WTC11 (cell line): ENCODE measurements around the gene ELP4. TPM values are rescaled to one million over a fixed set of nuclear protein-coding genes. Genes with fewer than 3 reads are reported as not detected.

Experiments used
- ATAC-seq: fragments of 200-7000 bp; cut with Tn5 transposase; 2 replicates; pipeline ENCODE4 v1.10.0; 2021; ENCODE audit warnings: mild to moderate bottlenecking, moderate library complexity
- CTCF ChIA-PET: fragments of 300-600 bp; sonication (Branson Sonifier 250); formaldehyde crosslinking; loops from one replicate; lab custom pipeline; 2021; ENCODE audit warnings: antibody characterized with exemption; lab: Charles Lee
- POLR2A ChIA-PET: fragments of 350-600 bp; sonication (Branson Sonifier 250); formaldehyde crosslinking; loops from one replicate; lab custom pipeline; 2021; ENCODE audit warnings: antibody characterized with exemption; lab: Charles Lee
- DNase-seq: peaks from one replicate; pipeline ENCODE4 v3.0.0; 2021; ENCODE audit warnings: low spot score
- H3K27ac Mint-ChIP-seq: 2 replicates; pipeline ENCODE4 v1.8.0; 2021; ENCODE audit warnings: mixed read lengths
- H3K27me3 Mint-ChIP-seq: 2 replicates; pipeline ENCODE4 v1.8.0; 2021; ENCODE audit warnings: low read depth, mild to moderate bottlenecking, moderate library complexity, mixed read lengths
- H3K36me3 Mint-ChIP-seq: 2 replicates; pipeline ENCODE4 v1.8.0; 2021; ENCODE audit warnings: mixed read lengths
- H3K4me1 Mint-ChIP-seq: 2 replicates; pipeline ENCODE4 v1.8.0; 2022; ENCODE audit warnings: mixed read lengths
- H3K4me3 Mint-ChIP-seq: 2 replicates; pipeline ENCODE4 v1.8.0; 2021; ENCODE audit warnings: mild to moderate bottlenecking, moderate library complexity, mixed read lengths
- H3K9me3 Mint-ChIP-seq: 2 replicates; pipeline ENCODE4 v1.8.0; 2021; ENCODE audit warnings: mixed read lengths
- CREM ChIP-seq: sonication (generic); formaldehyde crosslinking; IDR thresholded peaks from 2 replicates; pipeline ENCODE4 v1.8.1; 2022; ENCODE audit warnings: mild to moderate bottlenecking, missing genetic modification reagents, moderate library complexity
- GABPB1 ChIP-seq: sonication (generic); formaldehyde crosslinking; IDR thresholded peaks from 2 replicates; pipeline ENCODE4 v1.8.1; 2023; ENCODE audit warnings: mild to moderate bottlenecking, missing genetic modification reagents
- GTF2I ChIP-seq: fragments of 250-450 bp; sonication (Bioruptor Pico); conservative IDR thresholded peaks from 2 replicates; pipeline ENCODE4 v1.4.0; 2021; ENCODE audit warnings: mild to moderate bottlenecking
- MXD4 ChIP-seq: fragments of 250-450 bp; sonication (Bioruptor Pico); IDR thresholded peaks from 2 replicates; pipeline ENCODE4 v1.8.0; 2021; ENCODE audit warnings: mild to moderate bottlenecking, moderate library complexity, borderline replicate concordance
- NFE2L1 ChIP-seq: sonication (generic); formaldehyde crosslinking; IDR thresholded peaks from 2 replicates; pipeline ENCODE4 v1.8.1; 2023; ENCODE audit warnings: missing genetic modification reagents
- NR3C1 ChIP-seq: sonication (generic); formaldehyde crosslinking; conservative IDR thresholded peaks from 2 replicates; pipeline ENCODE4 v1.8.1; 2023; ENCODE audit warnings: low read depth, mild to moderate bottlenecking, missing genetic modification reagents
- PRRX2 ChIP-seq: fragments of 250-450 bp; sonication (Bioruptor Pico); IDR thresholded peaks from 2 replicates; pipeline ENCODE4 v1.8.0; 2021; ENCODE audit warnings: mild to moderate bottlenecking
- TEAD4 ChIP-seq: sonication (generic); formaldehyde crosslinking; IDR thresholded peaks from 2 replicates; pipeline ENCODE4 v1.8.0; 2022; ENCODE audit warnings: mild to moderate bottlenecking, missing genetic modification reagents
- ZNF121 ChIP-seq: sonication (generic); formaldehyde crosslinking; IDR thresholded peaks from 2 replicates; pipeline ENCODE4 v1.8.0; 2023; ENCODE audit warnings: missing genetic modification reagents
- ZNF263 ChIP-seq: sonication (generic); formaldehyde crosslinking; IDR thresholded peaks from 2 replicates; pipeline ENCODE4 v1.8.1; 2022; ENCODE audit warnings: low read depth, mild to moderate bottlenecking, moderate library complexity, missing genetic modification reagents
- ZNF671 ChIP-seq: fragments of 250-450 bp; sonication (Bioruptor Pico); IDR thresholded peaks from 2 replicates; pipeline ENCODE4 v1.8.0; 2021; ENCODE audit warnings: mild to moderate bottlenecking
- total RNA-seq: library from RNA; stranded (reverse); gene quantifications from 3 replicates; pipeline ENCODE4 v1.2.3, GENCODE V29; 2021
- TF ChIP-seq, protein P1 (sequence below): sonication (generic); formaldehyde crosslinking; IDR thresholded peaks from 2 replicates; pipeline ENCODE4 v1.8.0; 2022; ENCODE audit warnings: mild to moderate bottlenecking, missing genetic modification reagents
- TF ChIP-seq, protein P2 (sequence below): sonication (generic); formaldehyde crosslinking; IDR thresholded peaks from 2 replicates; pipeline ENCODE4 v1.8.1; 2022; ENCODE audit warnings: low read depth, mild to moderate bottlenecking, moderate library complexity, missing genetic modification reagents, borderline replicate concordance
- TF ChIP-seq, protein P3 (sequence below): fragments of 250-450 bp; sonication (Bioruptor Pico); IDR thresholded peaks from 2 replicates; pipeline ENCODE4 v1.9.0; 2021; ENCODE audit warnings: moderate library complexity, mild to moderate bottlenecking, inconsistent platforms, borderline replicate concordance
- TF ChIP-seq, protein P4 (sequence below): fragments of 250-450 bp; sonication (Bioruptor Pico); IDR thresholded peaks from 2 replicates; pipeline ENCODE4 v1.8.0; 2021; ENCODE audit warnings: mild to moderate bottlenecking
- TF ChIP-seq, protein P5 (sequence below): sonication (generic); formaldehyde crosslinking; IDR thresholded peaks from 2 replicates; pipeline ENCODE4 v1.8.1; 2023; ENCODE audit warnings: mild to moderate bottlenecking, missing genetic modification reagents, moderate library complexity
- TF ChIP-seq, protein P6 (sequence below): sonication (generic); formaldehyde crosslinking; conservative IDR thresholded peaks from 2 replicates; pipeline ENCODE4 v1.8.1; 2023; ENCODE audit warnings: mild to moderate bottlenecking, low read depth, missing genetic modification reagents, moderate library complexity

Gene ELP4
- total RNA-seq, 1 experiment from 2014 or later: 14.6 TPM

DNA sequence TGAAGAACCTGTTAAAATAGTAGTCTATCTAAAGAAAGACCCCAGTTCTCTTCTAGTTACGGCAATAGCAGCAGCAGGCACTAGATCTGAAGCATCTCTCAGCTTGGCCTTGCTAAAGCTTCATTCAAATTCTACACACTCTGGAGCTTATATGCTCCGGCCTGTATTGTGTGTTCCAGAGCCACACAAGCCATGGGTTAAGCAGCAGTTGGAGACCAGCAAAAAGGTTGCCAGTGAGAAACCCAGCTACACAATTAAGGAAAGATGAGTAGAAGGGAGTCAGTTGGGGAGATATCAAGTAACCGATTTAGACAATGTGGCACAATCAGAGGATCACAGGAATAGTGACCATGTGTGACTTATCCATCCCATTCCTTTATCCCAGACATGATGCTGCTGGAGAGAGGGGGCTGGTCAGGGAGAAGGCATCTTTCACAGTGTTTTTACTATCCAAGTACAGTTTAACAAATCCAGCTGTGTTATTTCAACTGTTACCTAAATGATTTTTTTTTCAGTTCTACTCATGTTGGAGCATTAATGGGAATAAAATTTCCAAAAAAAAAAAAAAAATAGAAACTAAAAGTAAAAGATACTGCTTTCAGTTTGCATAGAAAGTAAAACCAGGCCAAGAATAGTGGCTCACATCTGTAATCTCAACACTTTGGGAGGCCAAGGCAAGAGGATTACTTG is 260.6 kb downstream of the ELP4 start:
- no peak for DNase-seq
- Mint-ChIP-seq H3K27me3 (no peaks in the 10 kb centered on the region), H3K36me3 (no peaks in the 10 kb centered on the region), H3K4me1 (peaks cover 20% of the 10 kb centered on the region)
- TF ChIP-seq, protein P1, sequence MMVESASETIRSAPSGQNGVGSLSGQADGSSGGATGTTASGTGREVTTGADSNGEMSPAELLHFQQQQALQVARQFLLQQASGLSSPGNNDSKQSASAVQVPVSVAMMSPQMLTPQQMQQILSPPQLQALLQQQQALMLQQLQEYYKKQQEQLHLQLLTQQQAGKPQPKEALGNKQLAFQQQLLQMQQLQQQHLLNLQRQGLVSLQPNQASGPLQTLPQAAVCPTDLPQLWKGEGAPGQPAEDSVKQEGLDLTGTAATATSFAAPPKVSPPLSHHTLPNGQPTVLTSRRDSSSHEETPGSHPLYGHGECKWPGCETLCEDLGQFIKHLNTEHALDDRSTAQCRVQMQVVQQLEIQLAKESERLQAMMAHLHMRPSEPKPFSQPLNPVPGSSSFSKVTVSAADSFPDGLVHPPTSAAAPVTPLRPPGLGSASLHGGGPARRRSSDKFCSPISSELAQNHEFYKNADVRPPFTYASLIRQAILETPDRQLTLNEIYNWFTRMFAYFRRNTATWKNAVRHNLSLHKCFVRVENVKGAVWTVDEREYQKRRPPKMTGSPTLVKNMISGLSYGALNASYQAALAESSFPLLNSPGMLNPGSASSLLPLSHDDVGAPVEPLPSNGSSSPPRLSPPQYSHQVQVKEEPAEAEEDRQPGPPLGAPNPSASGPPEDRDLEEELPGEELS (CRISPR knock-in tag): no peak
- TF ChIP-seq PRRX2 (no peak), GTF2I (CRISPR knock-in tag) (no peak), ZNF121 (CRISPR knock-in tag) (no peak), NFE2L1 (no peak), ZNF671 (CRISPR knock-in tag) (no peak), GABPB1 (CRISPR knock-in tag) (no peak), CREM (no peak), ZNF263 (no peak), NR3C1 (CRISPR knock-in tag) (no peak), MXD4 (CRISPR knock-in tag) (no peak), TEAD4 (CRISPR knock-in tag) (no peak)
- TF ChIP-seq, protein P2, sequence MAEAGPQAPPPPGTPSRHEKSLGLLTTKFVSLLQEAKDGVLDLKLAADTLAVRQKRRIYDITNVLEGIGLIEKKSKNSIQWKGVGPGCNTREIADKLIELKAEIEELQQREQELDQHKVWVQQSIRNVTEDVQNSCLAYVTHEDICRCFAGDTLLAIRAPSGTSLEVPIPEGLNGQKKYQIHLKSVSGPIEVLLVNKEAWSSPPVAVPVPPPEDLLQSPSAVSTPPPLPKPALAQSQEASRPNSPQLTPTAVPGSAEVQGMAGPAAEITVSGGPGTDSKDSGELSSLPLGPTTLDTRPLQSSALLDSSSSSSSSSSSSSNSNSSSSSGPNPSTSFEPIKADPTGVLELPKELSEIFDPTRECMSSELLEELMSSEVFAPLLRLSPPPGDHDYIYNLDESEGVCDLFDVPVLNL (CRISPR knock-in tag): no peak
- TF ChIP-seq, protein P3, sequence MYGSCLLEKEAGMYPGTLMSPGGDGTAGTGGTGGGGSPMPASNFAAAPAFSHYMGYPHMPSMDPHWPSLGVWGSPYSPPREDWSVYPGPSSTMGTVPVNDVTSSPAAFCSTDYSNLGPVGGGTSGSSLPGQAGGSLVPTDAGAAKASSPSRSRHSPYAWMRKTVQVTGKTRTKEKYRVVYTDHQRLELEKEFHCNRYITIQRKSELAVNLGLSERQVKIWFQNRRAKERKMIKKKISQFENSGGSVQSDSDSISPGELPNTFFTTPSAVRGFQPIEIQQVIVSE: no peak
- TF ChIP-seq, protein P4, sequence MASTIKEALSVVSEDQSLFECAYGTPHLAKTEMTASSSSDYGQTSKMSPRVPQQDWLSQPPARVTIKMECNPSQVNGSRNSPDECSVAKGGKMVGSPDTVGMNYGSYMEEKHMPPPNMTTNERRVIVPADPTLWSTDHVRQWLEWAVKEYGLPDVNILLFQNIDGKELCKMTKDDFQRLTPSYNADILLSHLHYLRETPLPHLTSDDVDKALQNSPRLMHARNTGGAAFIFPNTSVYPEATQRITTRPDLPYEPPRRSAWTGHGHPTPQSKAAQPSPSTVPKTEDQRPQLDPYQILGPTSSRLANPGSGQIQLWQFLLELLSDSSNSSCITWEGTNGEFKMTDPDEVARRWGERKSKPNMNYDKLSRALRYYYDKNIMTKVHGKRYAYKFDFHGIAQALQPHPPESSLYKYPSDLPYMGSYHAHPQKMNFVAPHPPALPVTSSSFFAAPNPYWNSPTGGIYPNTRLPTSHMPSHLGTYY (CRISPR knock-in tag): no peak
- TF ChIP-seq, protein P5, sequence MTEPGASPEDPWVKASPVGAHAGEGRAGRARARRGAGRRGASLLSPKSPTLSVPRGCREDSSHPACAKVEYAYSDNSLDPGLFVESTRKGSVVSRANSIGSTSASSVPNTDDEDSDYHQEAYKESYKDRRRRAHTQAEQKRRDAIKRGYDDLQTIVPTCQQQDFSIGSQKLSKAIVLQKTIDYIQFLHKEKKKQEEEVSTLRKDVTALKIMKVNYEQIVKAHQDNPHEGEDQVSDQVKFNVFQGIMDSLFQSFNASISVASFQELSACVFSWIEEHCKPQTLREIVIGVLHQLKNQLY: no peak
- TF ChIP-seq, protein P6, sequence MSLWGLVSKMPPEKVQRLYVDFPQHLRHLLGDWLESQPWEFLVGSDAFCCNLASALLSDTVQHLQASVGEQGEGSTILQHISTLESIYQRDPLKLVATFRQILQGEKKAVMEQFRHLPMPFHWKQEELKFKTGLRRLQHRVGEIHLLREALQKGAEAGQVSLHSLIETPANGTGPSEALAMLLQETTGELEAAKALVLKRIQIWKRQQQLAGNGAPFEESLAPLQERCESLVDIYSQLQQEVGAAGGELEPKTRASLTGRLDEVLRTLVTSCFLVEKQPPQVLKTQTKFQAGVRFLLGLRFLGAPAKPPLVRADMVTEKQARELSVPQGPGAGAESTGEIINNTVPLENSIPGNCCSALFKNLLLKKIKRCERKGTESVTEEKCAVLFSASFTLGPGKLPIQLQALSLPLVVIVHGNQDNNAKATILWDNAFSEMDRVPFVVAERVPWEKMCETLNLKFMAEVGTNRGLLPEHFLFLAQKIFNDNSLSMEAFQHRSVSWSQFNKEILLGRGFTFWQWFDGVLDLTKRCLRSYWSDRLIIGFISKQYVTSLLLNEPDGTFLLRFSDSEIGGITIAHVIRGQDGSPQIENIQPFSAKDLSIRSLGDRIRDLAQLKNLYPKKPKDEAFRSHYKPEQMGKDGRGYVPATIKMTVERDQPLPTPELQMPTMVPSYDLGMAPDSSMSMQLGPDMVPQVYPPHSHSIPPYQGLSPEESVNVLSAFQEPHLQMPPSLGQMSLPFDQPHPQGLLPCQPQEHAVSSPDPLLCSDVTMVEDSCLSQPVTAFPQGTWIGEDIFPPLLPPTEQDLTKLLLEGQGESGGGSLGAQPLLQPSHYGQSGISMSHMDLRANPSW (CRISPR knock-in tag): no peak
- TF ChIP-seq, all 79 proteins: peak for 0
- Mint-ChIP-seq H3K9me3 (no peaks in the 10 kb centered on the region), H3K27ac (no peak overlapping the region), H3K4me3 (no peak overlapping the region)
- POLR2A ChIA-PET: interaction anchor here (0.7 kb wide), 1 partner anchor 124 kb away, joined by 6 read pairs; no protein-coding TSS in a partner anchor
- CTCF ChIA-PET: interaction anchor here (1.3 kb wide), 1 partner anchor 405 kb away, joined by 3 read pairs; no protein-coding TSS in a partner anchor
- ATAC-seq: no peak
